Tibial nerve (tissue), 4 donors: ENCODE data around the gene ZBTB20.

ENCODE experiments used
- CTCF ChIP-seq, 5 experiments: fragments of 200-600 bp in 3 of 5; fragments of 450-650 bp in 2 of 5; sonication (generic) in 3 of 5; IDR thresholded peaks; one replicate each; pipeline ENCODE4 v1.5.1; 2016 to 2019; ENCODE audit warnings: antibody characterized with exemption in 5 of 5, mild to moderate bottlenecking in 3 of 5, moderate library complexity in 2 of 5
- EP300 ChIP-seq, 2 donors: sonication (generic); formaldehyde crosslinking; IDR thresholded peaks; one replicate each; pipeline ENCODE4 v1.6.1; 2017; ENCODE audit warnings: antibody characterized with exemption in 2 of 2, mild to moderate bottlenecking in 1 of 2
- POLR2A ChIP-seq, 2 donors: fragments of 450-650 bp; IDR thresholded peaks; one replicate each; pipeline ENCODE4 v1.6.1; 2017; ENCODE audit warnings: antibody characterized with exemption in 2 of 2, mild to moderate bottlenecking in 2 of 2, moderate library complexity in 2 of 2

- TF ChIP-seq POLR2A (IDR thresholded peaks at IDR 0.05) (no peak), CTCF (IDR thresholded peaks at IDR 0.05) (no peak), EP300 (IDR thresholded peaks at IDR 0.05) (no peak)
These were observed 286.6 kb downstream of the ZBTB20 start for GRCh38 chr3:114860531-114860930.
